ENCODE data around the gene CNN2. TPM values are rescaled to one million over a fixed set of nuclear protein-coding genes. Genes with fewer than 3 reads are reported as not detected.

Gene CNN2
- total and polyA plus RNA-seq, 2 experiments from 2014 or later, result 115 to 247 TPM

DNA sequence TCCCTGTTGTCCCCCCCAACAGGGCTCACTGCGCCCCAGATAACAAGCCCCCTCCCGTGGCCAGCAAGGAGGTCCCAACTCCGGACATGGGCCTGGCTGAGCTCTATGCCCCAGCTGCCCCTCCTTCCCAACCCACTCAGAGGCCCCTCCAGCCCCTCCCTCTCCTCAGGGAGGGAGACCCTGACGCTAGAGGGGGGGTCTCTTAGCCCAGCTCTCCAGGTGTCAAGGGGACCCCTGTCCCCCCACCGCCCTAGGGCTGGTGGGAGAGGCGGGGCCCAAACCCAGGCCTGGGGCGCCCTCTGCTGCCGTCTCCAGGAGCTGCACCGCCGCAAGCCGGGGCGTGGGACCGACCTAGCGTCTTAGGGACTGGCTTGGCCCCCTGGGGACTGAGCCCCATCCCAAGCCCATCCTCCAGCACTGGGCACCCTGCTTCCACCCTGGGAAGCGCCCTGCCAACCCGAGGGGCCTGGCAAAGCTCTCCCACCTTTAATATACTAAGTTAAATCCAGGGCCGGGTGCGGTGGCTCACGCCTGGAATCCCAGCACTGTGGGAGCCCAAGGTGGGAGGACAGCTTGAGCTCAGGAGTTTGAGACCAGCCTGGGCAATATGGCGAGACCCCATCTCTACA is 24.8 kb upstream of the CNN2 start:
- H3K36me3 ChIP-seq (replicated peaks; ENCODE audit: insufficient read depth, low read depth), result no peaks in the 10 kb centered on the region
- H3K4me2 ChIP-seq, result peak overlapping the region; percentile 90
- peak; percentile 74 for DNase-seq (ENCODE audit: low spot score)
- no peak for TF ChIP-seq EZH2phosphoT487 (IDR thresholded peaks at IDR 0.05; ENCODE audit: low read depth, severe bottlenecking, unreplicated experiment)
- TF ChIP-seq, protein P1, sequence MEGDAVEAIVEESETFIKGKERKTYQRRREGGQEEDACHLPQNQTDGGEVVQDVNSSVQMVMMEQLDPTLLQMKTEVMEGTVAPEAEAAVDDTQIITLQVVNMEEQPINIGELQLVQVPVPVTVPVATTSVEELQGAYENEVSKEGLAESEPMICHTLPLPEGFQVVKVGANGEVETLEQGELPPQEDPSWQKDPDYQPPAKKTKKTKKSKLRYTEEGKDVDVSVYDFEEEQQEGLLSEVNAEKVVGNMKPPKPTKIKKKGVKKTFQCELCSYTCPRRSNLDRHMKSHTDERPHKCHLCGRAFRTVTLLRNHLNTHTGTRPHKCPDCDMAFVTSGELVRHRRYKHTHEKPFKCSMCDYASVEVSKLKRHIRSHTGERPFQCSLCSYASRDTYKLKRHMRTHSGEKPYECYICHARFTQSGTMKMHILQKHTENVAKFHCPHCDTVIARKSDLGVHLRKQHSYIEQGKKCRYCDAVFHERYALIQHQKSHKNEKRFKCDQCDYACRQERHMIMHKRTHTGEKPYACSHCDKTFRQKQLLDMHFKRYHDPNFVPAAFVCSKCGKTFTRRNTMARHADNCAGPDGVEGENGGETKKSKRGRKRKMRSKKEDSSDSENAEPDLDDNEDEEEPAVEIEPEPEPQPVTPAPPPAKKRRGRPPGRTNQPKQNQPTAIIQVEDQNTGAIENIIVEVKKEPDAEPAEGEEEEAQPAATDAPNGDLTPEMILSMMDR (IDR thresholded peaks at IDR 0.05; ENCODE audit: poor library complexity), result peak; percentile 84
- TF ChIP-seq EZH2 (IDR thresholded peaks at IDR 0.05; ENCODE audit: borderline replicate concordance), result no peak
- no peak overlapping the region for H3K27ac ChIP-seq
- no peaks in the 10 kb centered on the region for H4K20me1 ChIP-seq (ENCODE audit: insufficient read depth, poor library complexity, severe bottlenecking)
- peaks cover 42% of the 10 kb centered on the region for H3K27me3 ChIP-seq
- no peaks in the 10 kb centered on the region for H3K79me2 ChIP-seq
- H3K4me1 ChIP-seq (ENCODE audit: insufficient read depth), result peaks cover 9% of the 10 kb centered on the region
- H2AFZ ChIP-seq, result no peak overlapping the region
- H3K9me3 ChIP-seq (ENCODE audit: low read depth), result no peaks in the 10 kb centered on the region
- H3K4me3 ChIP-seq, result no peak overlapping the region
- no peaks in the 10 kb centered on the region for H3K9me2 ChIP-seq (replicated peaks; ENCODE audit: insufficient read depth)
- 16% methylated on average over 17 of the region's 20 CpGs for WGBS (ENCODE audit: low lambda C conversion rate, missing lambda C conversion rate)

DNA sequence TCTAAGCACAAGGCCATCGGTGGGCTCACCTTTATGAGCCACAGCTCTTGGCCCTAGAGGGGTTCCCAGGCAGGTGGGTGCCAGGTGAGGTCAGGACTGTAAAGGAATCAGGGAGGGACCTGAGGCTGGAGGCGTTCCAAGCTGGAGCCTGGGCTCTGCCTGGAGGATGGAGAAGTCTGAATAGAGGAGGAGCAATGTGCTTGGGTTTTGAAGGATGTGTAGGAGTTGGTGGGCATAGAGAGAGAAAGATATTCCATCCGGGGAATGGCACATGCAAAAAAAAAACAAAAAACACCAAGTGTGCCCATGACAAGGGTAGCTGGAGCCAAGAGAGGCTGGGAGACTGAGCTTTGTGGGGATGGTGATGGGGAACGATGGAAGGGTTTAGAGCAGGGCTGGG is 23.8 kb upstream of the CNN2 start:
- H3K4me1 ChIP-seq (ENCODE audit: insufficient read depth), result peaks cover 7% of the 10 kb centered on the region
- H4K20me1 ChIP-seq (ENCODE audit: insufficient read depth, poor library complexity, severe bottlenecking), result no peaks in the 10 kb centered on the region
- no peak overlapping the region for H3K27ac ChIP-seq
- H2AFZ ChIP-seq, result no peak overlapping the region
- H3K4me2 ChIP-seq, result no peak overlapping the region
- no peak overlapping the region for H3K4me3 ChIP-seq
- 85% methylated on average over 4 of the region's 4 CpGs for WGBS (ENCODE audit: low lambda C conversion rate, missing lambda C conversion rate)
- H3K9me2 ChIP-seq (replicated peaks; ENCODE audit: insufficient read depth), result no peaks in the 10 kb centered on the region
- H3K27me3 ChIP-seq, result peaks cover 32% of the 10 kb centered on the region
- no peaks in the 10 kb centered on the region for H3K36me3 ChIP-seq (replicated peaks; ENCODE audit: insufficient read depth, low read depth)
- H3K9me3 ChIP-seq (ENCODE audit: low read depth), result no peaks in the 10 kb centered on the region
- no peaks in the 10 kb centered on the region for H3K79me2 ChIP-seq
- no peak for DNase-seq (ENCODE audit: low spot score)
- TF ChIP-seq EZH2phosphoT487 (IDR thresholded peaks at IDR 0.05; ENCODE audit: low read depth, severe bottlenecking, unreplicated experiment), result no peak
- no peak for TF ChIP-seq EZH2 (IDR thresholded peaks at IDR 0.05; ENCODE audit: borderline replicate concordance)
- TF ChIP-seq, protein P1 (IDR thresholded peaks at IDR 0.05; ENCODE audit: poor library complexity), result no peak

DNA sequence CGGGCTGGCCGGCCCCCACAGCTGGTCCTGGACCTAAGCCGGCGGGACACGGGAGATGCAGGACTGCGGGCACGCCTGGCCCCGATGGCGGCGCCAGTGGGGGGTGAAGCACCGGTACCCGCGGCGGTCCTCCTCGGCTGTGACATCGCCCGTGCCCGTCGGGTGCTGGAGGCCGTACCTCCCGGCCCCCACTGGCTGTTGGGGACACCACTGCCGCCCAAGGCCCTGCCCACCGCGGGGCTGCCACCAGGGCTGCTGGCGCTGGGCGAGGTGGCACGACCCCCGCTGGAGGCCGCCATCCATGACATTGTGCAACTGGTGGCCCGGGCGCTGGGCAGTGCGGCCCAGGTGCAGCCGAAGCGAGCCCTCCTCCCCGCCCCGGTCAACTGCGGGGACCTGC is 23.1 kb upstream of the CNN2 start:
- TF ChIP-seq EZH2 (IDR thresholded peaks at IDR 0.05; ENCODE audit: borderline replicate concordance), result no peak
- no peak for TF ChIP-seq EZH2phosphoT487 (IDR thresholded peaks at IDR 0.05; ENCODE audit: low read depth, severe bottlenecking, unreplicated experiment)
- TF ChIP-seq, protein P1 (IDR thresholded peaks at IDR 0.05; ENCODE audit: poor library complexity), result no peak
- WGBS (ENCODE audit: low lambda C conversion rate, missing lambda C conversion rate), result 97% methylated on average over 28 of the region's 37 CpGs
- peaks cover 26% of the 10 kb centered on the region for H3K27me3 ChIP-seq

More for the DNA sequence above, 23.1 kb upstream of the CNN2 start:
- DNase-seq (ENCODE audit: low spot score), result no peak
- Histone ChIP-seq H3K79me2 (no peaks in the 10 kb centered on the region), H3K4me1 (ENCODE audit: insufficient read depth) (peaks cover 7% of the 10 kb centered on the region), H3K36me3 (replicated peaks; ENCODE audit: insufficient read depth, low read depth) (no peaks in the 10 kb centered on the region), H3K9me3 (ENCODE audit: low read depth) (no peaks in the 10 kb centered on the region), H3K27ac (no peak overlapping the region), H3K9me2 (replicated peaks; ENCODE audit: insufficient read depth) (no peaks in the 10 kb centered on the region), H2AFZ (no peak overlapping the region), H3K4me2 (no peak overlapping the region), H3K4me3 (no peak overlapping the region), H4K20me1 (ENCODE audit: insufficient read depth, poor library complexity, severe bottlenecking) (no peaks in the 10 kb centered on the region)
